H9 (cell line): ENCODE data around the gene APCDD1. TPM values are rescaled to one million over a fixed set of nuclear protein-coding genes. Genes with fewer than 3 reads are reported as not detected.

ENCODE experiments used
- DNase-seq: peaks from one replicate; pipeline ENCODE4 v3.0.0-alpha.2; 2017
- H2AFZ ChIP-seq: one replicate; pipeline ENCODE4 v1.6.1; 2013; ENCODE audit warnings: mild to moderate bottlenecking, low read length, control low read depth, moderate library complexity
- H2AK5ac ChIP-seq: 2 replicates; pipeline ENCODE4 v1.6.1; 2013; ENCODE audit warnings: low read length, control low read depth, mixed read lengths; ENCODE audit not compliant: insufficient read length
- H2BK120ac ChIP-seq: one replicate; pipeline ENCODE4 v1.6.1; 2013; ENCODE audit warnings: low read depth, mild to moderate bottlenecking, low read length, control low read depth, inconsistent platforms; ENCODE audit not compliant: poor library complexity, severe bottlenecking
- H2BK12ac ChIP-seq: 2 replicates; pipeline ENCODE4 v1.6.1; 2013; ENCODE audit warnings: low read length, control low read depth, mixed read lengths, low read depth; ENCODE audit not compliant: insufficient read length
- H2BK15ac ChIP-seq: 2 replicates; pipeline ENCODE4 v1.6.1; 2013; ENCODE audit warnings: low read depth, low read length, control low read depth
- H2BK20ac ChIP-seq: one replicate; pipeline ENCODE4 v1.6.1; 2013; ENCODE audit warnings: low read depth, mild to moderate bottlenecking, low read length, control low read depth, inconsistent platforms; ENCODE audit not compliant: poor library complexity, severe bottlenecking
- H2BK5ac ChIP-seq: 2 replicates; pipeline ENCODE4 v1.6.1; 2013; ENCODE audit warnings: low read length, control low read depth, mixed read lengths; ENCODE audit not compliant: insufficient read length
- H3K14ac ChIP-seq: 2 replicates; pipeline ENCODE4 v1.6.1; 2013; ENCODE audit warnings: low read length, control low read depth; ENCODE audit not compliant: insufficient read depth
- H3K18ac ChIP-seq: 2 replicates; pipeline ENCODE4 v1.6.1; 2013; ENCODE audit warnings: low read depth, mild to moderate bottlenecking, mixed read lengths, low read length, control low read depth; ENCODE audit not compliant: insufficient read length
- H3K23ac ChIP-seq: 2 replicates; pipeline ENCODE4 v1.6.1; 2013; ENCODE audit warnings: low read length, control low read depth, mixed read lengths, low read depth; ENCODE audit not compliant: insufficient read length
- H3K23me2 ChIP-seq: 2 replicates; pipeline ENCODE4 v1.6.1; 2013; ENCODE audit warnings: low read depth, mild to moderate bottlenecking, mixed read lengths, low read length, control low read depth; ENCODE audit not compliant: insufficient read length, poor library complexity, severe bottlenecking
- H3K27ac ChIP-seq: 2 replicates; pipeline ENCODE4 v1.5.1; 2013; ENCODE audit warnings: low read length, control low read depth, mixed read lengths, low read depth; ENCODE audit not compliant: insufficient read length
- H3K27me3 ChIP-seq: 2 replicates; pipeline ENCODE4 v1.6.1; 2013; ENCODE audit warnings: low read length, control low read depth, inconsistent platforms; ENCODE audit not compliant: insufficient read depth
- H3K4ac ChIP-seq: 2 replicates; pipeline ENCODE4 v1.6.1; 2013; ENCODE audit warnings: low read depth, mild to moderate bottlenecking, control low read depth, inconsistent platforms, low read length, moderate library complexity
- H3K4me1 ChIP-seq: 2 replicates; pipeline ENCODE4 v1.6.1; 2013; ENCODE audit warnings: low read length, control low read depth, inconsistent platforms; ENCODE audit not compliant: insufficient read depth
- H3K4me2 ChIP-seq: 2 replicates; pipeline ENCODE4 v1.6.1; 2013; ENCODE audit warnings: low read length, control low read depth, mixed read lengths; ENCODE audit not compliant: insufficient read length, insufficient read depth
- H3K56ac ChIP-seq: 2 replicates; pipeline ENCODE4 v1.6.1; 2013; ENCODE audit warnings: low read depth, mild to moderate bottlenecking, mixed read lengths, low read length, control low read depth; ENCODE audit not compliant: insufficient read length
- H3K79me1 ChIP-seq: 2 replicates; pipeline ENCODE4 v1.6.1; 2013; ENCODE audit warnings: low read depth, mild to moderate bottlenecking, moderate library complexity, low read length, control low read depth, inconsistent platforms; ENCODE audit not compliant: insufficient read depth, poor library complexity, severe bottlenecking
- H3K79me2 ChIP-seq: 2 replicates; pipeline ENCODE4 v1.6.1; 2013; ENCODE audit warnings: low read length, control low read depth, inconsistent platforms; ENCODE audit not compliant: insufficient read depth
- H3K9ac ChIP-seq: 2 replicates; pipeline ENCODE4 v1.6.1; 2013; ENCODE audit warnings: low read length, control low read depth, mixed read lengths; ENCODE audit not compliant: insufficient read length; ENCODE audit errors: extremely low read depth
- H3K9me3 ChIP-seq: one replicate; pipeline ENCODE4 v1.6.1; 2013; ENCODE audit warnings: low read depth, low read length, inconsistent platforms; ENCODE audit not compliant: control insufficient read depth
- H3T11ph ChIP-seq: one replicate; pipeline ENCODE4 v1.6.1; 2013; ENCODE audit warnings: mild to moderate bottlenecking, low read length, control low read depth, inconsistent platforms
- H4K20me1 ChIP-seq: one replicate; pipeline ENCODE4 v1.6.1; 2013; ENCODE audit not compliant: control insufficient read depth, insufficient read length, insufficient read depth
- H4K5ac ChIP-seq: 2 replicates; pipeline ENCODE4 v1.6.1; 2013; ENCODE audit warnings: low read depth, mild to moderate bottlenecking, mixed read lengths, low read length, control low read depth; ENCODE audit not compliant: insufficient read length
- H4K8ac ChIP-seq: replicated peaks from 2 replicates; pipeline ENCODE4 v1.6.1; 2013; ENCODE audit warnings: low read length, control low read depth, mixed read lengths, low read depth; ENCODE audit not compliant: insufficient read length
- H4K91ac ChIP-seq: 2 replicates; pipeline ENCODE4 v1.6.1; 2013; ENCODE audit warnings: low read depth, mild to moderate bottlenecking, moderate library complexity, mixed read lengths, low read length, control low read depth; ENCODE audit not compliant: insufficient read length
- H3K27ac Mint-ChIP-seq, 3 experiments: 2 replicates in 2 of 3; 3 replicates in 1 of 3; pipeline ENCODE4 v1.8.0; 2020 to 2021; ENCODE audit warnings: mixed read lengths in 3 of 3, mild to moderate bottlenecking in 1 of 3, moderate library complexity in 1 of 3
- H3K27me3 Mint-ChIP-seq: 2 replicates; pipeline ENCODE4 v1.8.0; 2021; ENCODE audit warnings: low read depth, mild to moderate bottlenecking, moderate library complexity, mixed read lengths
- H3K36me3 Mint-ChIP-seq, 3 experiments: 2 replicates in 2 of 3; 3 replicates in 1 of 3; pipeline ENCODE4 v1.8.0; 2020 to 2021; ENCODE audit warnings: low read depth in 3 of 3, mixed read lengths in 3 of 3; ENCODE audit not compliant: insufficient read depth in 1 of 3
- H3K4me1 Mint-ChIP-seq, 2 experiments: 2 replicates each; pipeline ENCODE4 v1.8.0; 2020; ENCODE audit warnings: mixed read lengths in 2 of 2
- H3K4me3 Mint-ChIP-seq, 2 experiments: 2 replicates in 1 of 2; 3 replicates in 1 of 2; pipeline ENCODE4 v1.8.0; 2020 to 2021; ENCODE audit warnings: mild to moderate bottlenecking in 2 of 2, mixed read lengths in 2 of 2, moderate library complexity in 1 of 2
- H3K9me3 Mint-ChIP-seq, 2 experiments: 2 replicates in 1 of 2; 3 replicates in 1 of 2; pipeline ENCODE4 v1.8.0; 2020; ENCODE audit warnings: mild to moderate bottlenecking in 2 of 2, mixed read lengths in 2 of 2, moderate library complexity in 1 of 2
- total RNA-seq: library from RNA; stranded (reverse); gene quantifications from 2 replicates; pipeline ENCODE4 v1.2.1, GENCODE V29; 2021
- TF ChIP-seq, protein P1 (sequence below): fragments of 200-600 bp; sonication (generic); conservative IDR thresholded peaks from 3 replicates; pipeline ENCODE4 v1.8.0; 2021; ENCODE audit warnings: antibody characterized with exemption, mild to moderate bottlenecking

The APCDD1 gene
- total RNA-seq, 1 experiment from 2014 or later = 1.8 TPM

DNA sequence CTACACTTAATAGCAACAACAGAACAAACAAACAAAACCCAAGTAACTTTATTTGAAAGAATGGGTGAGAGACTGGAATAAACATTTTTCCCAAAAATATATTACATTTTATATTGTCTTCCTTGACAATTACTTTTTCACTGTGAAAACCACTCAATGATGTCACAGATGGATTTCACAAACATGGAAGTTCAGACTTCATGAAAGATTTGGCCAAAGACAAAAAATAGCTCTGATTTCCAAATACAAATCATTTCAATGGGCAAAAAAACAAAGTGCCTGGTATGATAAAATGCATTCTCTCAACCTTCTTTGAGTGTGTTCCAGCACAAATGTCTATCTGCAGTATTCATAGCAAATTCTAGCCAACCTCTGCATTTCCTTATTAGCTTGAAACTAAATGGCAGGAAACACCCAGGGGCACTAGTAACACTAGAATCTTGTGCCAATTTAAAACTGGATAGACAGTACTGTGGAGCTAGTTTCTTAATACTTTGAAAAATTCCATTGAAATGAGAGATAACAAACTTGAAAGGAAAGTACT is 42.8 kb downstream of the APCDD1 start:
- Histone ChIP-seq H3T11ph (no peak overlapping the region), H2BK20ac (no peak overlapping the region), H3K14ac (no peak overlapping the region), H2BK5ac (no peak overlapping the region), H2AK5ac (no peak overlapping the region), H3K79me2 (no peaks in the 10 kb centered on the region), H2BK12ac (no peak overlapping the region), H4K91ac (no peak overlapping the region), H2BK120ac (no peak overlapping the region), H3K27me3 (no peaks in the 10 kb centered on the region), H3K4me1 (no peaks in the 10 kb centered on the region), H2BK15ac (no peak overlapping the region), H3K9ac (no peak overlapping the region), H3K9me3 (no peaks in the 10 kb centered on the region), H4K5ac (no peak overlapping the region), H4K20me1 (no peaks in the 10 kb centered on the region), H3K79me1 (no peaks in the 10 kb centered on the region), H3K56ac (no peak overlapping the region), H3K4me2 (no peak overlapping the region), H3K27ac (no peak overlapping the region), H4K8ac (no peak overlapping the region), H3K4ac (no peak overlapping the region), H3K18ac (no peak overlapping the region), H2AFZ (no peak overlapping the region), H3K23ac (no peak overlapping the region), H3K23me2 (no peaks in the 10 kb centered on the region)
- Mint-ChIP-seq H3K9me3 (no peaks in the 10 kb centered on the region; a peak in 1 of 5 replicates), H3K4me1 (no peaks in the 10 kb centered on the region), H3K36me3 (no peaks in the 10 kb centered on the region; a peak in 1 of 7 replicates), H3K4me3 (no peak overlapping the region), H3K27ac (no peak overlapping the region), H3K27me3 (no peaks in the 10 kb centered on the region; the same call in 1 of the 2 replicates)
- DNase-seq = no peak
- TF ChIP-seq, protein P1, sequence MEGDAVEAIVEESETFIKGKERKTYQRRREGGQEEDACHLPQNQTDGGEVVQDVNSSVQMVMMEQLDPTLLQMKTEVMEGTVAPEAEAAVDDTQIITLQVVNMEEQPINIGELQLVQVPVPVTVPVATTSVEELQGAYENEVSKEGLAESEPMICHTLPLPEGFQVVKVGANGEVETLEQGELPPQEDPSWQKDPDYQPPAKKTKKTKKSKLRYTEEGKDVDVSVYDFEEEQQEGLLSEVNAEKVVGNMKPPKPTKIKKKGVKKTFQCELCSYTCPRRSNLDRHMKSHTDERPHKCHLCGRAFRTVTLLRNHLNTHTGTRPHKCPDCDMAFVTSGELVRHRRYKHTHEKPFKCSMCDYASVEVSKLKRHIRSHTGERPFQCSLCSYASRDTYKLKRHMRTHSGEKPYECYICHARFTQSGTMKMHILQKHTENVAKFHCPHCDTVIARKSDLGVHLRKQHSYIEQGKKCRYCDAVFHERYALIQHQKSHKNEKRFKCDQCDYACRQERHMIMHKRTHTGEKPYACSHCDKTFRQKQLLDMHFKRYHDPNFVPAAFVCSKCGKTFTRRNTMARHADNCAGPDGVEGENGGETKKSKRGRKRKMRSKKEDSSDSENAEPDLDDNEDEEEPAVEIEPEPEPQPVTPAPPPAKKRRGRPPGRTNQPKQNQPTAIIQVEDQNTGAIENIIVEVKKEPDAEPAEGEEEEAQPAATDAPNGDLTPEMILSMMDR = no peak
